Activated T-helper 1 cell treated with Interleukin-2 at 50 U/mL for 16 hours (primary cell): Measurements from ENCODE around the gene PKMYT1.
A peak's percentile ranks its signal among the peaks of the same experiment; 100 is the strongest.

Experiments used
- DNase-seq: peaks from one replicate; pipeline ENCODE4 v3.0.0-alpha.2; 2020; ENCODE audit warnings: low read depth

PKMYT1 gene

DNA sequence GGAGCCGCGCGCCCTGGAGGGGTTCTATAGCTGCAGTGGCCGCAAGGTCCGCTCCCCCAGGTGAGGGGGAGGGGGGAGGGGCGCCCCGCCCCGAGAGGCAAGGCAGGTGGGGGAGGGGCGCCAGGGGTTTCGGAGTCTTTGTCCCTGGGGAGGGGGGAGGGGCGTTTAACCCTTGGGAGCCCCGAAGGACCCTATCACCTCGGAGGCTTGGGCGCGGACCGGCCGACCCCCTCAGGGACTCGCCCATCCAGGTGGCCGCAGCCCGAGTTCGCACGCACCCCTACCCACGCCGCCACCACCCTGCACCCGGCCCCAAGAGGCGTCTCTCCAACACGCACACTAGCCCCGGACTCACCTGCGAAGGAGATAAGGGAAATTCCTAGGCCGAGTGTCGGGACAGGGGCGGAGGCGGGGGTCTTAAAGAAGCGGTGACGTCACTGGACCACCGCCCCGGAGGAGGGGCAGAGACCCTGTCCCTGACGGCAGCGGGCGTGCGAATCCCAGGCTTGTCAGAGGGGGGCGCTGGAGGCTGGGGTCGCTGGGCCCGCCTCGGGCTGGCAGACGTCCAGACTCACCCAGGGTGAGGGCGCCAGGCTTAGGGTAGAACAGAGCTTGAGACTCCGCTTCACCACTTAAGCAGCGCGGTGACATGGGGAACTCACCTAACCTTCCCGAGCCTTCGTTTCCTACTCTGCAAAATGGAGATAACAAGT is 37.7 kb upstream of the PKMYT1 start, which contains the start of gene CLDN6:
CLDN6 (minus strand) TSS at position 390 of the 713 bp plus-strand sequence. CDS start 2,162 bp downstream, outside the sequence.
- DNase-seq = no peak

DNA sequence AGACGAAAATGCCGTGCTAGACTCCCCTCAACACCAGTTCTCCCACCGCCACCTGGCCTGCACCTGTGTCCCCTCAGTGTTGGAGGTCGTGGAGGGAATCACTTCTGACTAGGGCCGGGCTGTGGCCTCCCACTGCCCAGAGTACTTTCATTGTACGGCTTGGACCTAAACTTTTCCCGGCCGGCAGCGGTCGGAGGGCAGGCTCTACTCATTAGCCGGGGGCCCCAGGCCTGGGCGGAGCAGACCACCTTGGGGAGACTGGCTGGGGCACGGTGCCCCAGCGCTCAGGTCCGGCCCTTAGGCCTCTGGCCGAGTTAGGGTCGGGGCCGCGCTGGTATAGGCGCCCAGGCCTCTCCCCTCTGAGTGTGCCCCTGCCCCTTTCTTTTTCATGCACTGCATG is 37.1 kb upstream of the PKMYT1 start:
- DNase-seq = no peak

DNA sequence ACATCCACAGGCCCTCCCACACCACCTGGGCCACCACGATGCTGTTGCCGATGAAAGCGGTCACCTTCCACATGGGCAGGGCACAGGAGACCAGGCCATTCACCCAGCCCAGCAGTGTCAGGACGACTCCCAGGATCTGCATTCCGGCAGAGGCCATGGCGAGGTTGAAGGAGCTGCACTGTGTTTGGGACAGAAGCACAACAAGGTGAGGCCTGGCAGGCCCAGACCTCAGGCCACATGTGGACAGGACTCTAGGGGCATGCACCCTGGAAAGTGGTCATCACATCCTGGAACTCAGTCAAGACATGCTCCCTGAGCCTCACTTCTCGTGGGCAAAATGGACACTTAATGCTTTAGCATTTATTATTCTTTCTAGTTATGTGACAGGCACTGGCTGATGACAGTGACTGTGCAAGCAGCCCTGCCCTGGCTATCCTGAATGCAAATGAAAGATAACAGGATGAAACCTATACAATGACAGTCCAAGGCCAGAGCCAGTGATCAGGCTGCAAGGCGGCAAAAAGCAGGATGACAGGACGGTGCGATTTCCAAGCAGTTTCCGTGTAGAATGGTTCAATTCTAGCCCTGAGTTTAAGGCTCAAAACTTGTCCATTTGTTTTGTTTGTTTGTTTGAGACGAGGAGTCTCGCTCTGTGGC is 35.7 kb upstream of the PKMYT1 start:
- no peak for DNase-seq

DNA sequence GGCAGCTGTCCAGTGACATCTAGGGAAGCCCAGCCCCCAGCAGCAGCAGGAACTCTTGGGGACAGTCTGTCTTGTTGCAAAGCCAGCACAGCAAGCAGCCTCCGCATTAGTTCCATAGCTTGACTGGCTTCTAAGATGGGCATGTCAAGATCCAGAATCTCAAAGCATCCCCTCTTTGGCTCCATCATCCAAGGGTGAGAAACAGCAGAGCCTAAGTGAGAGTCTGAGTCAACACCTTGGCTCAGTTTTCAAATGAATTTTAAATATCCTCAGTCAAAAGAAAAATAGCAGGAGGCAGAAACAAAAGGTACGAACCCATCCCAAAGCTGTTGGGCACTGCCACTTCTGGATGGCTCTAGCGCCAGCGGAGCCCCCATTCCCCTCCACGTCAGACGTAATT is 34.7 kb upstream of the PKMYT1 start:
- DNase-seq = no peak

DNA sequence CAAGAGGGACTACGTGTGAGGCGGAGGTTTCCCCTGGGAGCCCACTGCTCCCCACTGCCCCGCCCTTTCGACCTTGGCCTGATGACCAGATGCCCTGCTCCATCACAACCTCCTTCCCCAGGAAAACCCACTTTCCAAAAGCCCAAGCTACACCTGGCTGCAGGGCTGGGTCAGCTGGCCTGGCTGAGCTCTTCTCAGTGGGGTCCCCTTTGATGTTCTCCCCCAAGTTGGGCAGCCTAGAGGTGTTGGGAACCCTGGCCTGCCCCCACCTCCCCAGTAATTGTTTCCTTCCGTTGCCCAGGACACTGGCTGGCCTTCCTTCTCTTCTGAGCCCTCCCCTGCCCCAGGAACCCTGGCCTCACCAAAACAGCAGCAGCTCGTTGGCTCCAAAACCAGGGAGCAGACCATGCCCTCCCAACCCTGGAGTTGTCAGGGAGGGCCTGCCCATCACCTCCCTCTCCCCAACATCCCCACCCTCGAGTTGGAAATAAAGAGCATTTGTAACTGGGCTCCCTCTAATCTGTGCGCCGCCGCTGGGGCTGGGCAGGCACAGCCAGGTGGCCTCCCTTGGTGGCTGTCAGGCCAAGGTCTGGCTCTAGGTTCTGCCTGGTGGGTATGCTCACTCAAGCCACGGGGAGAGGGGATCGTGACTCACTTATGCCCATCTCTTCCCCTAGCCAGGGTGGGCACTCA is 33.9 kb upstream of the PKMYT1 start:
- no peak for DNase-seq

DNA sequence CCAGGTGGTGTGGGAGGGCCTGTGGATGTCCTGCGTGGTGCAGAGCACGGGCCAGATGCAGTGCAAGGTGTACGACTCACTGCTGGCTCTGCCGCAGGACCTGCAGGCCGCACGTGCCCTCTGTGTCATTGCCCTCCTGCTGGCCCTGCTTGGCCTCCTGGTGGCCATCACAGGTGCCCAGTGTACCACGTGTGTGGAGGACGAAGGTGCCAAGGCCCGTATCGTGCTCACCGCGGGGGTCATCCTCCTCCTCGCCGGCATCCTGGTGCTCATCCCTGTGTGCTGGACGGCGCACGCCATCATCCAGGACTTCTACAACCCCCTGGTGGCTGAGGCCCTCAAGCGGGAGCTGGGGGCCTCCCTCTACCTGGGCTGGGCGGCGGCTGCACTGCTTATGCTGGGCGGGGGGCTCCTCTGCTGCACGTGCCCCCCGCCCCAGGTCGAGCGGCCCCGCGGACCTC is 33.3 kb upstream of the PKMYT1 start:
- no peak for DNase-seq

DNA sequence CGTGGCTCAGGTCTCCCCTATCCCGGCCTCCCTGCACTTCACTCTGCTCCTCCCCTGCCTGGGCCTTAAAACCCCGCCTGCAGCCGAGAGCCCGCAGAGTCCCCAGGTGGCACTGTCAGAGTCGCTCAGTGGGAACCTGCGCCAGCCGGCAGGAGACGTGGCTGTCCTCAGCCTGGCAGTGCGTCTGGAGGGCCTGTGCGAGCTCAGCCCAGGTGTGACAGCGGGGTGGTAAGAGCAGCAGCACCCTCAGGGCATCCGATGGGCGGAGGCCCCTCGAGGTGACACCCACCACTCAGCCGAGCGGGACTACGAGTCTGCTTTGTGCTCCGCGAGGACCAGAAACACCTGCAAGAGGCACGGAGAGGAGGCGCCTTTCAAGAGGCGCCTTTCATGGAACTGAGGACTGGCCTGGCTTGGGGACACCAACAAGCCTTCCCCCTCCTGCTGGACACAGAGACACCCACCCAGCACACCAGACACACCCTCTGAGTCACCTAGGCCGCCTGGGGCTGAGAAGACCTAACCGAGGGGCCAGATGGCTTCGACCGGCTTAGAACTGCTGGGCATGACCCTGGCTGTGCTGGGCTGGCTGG is 32.7 kb upstream of the PKMYT1 start, which contains the start of gene CLDN9:
CLDN9 (plus strand) TSS at position 96 of the 593 bp plus-strand sequence; CDS start at position 536, 440 bp downstream.
- no peak for DNase-seq

DNA sequence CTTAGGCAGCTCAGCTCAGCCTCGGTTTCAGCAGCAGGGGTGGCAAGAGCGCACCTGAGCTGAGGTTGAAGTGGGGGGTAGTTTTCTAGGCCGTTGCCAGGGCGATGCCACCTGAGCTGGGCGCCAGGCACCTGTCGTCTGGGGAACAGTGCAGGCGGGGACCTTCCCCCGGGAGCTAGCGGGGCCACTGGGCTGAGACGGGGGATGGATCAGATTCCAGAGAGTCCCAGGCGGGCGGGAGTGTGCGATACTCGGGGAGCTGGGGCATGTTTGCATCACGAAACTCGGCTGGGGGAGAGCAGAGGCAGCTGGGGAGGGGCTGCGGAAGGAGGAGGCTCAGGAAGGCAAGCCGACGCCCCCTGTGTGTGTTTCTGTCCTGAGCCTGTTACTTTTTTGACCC is 32.0 kb upstream of the PKMYT1 start:
- DNase-seq = no peak

DNA sequence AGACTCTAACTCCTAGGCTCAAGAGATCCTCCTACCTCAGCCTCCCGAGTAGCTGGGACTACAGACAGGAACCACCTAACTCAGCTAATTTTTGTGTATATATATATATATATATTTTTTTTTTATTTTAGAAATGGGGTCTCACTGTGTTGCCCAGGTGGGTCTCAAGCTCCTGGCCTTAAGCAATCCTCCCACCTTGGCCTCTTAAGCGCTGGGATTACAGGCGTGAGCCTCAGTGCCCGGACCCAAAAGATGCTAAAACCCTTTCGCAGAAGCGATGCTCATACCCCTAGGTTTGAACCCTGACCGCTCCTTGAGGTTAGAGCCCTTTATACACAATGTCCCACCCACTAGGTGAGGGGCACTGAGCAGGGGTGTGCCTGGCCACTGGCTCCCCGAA is 30.3 kb upstream of the PKMYT1 start:
- no peak for DNase-seq

DNA sequence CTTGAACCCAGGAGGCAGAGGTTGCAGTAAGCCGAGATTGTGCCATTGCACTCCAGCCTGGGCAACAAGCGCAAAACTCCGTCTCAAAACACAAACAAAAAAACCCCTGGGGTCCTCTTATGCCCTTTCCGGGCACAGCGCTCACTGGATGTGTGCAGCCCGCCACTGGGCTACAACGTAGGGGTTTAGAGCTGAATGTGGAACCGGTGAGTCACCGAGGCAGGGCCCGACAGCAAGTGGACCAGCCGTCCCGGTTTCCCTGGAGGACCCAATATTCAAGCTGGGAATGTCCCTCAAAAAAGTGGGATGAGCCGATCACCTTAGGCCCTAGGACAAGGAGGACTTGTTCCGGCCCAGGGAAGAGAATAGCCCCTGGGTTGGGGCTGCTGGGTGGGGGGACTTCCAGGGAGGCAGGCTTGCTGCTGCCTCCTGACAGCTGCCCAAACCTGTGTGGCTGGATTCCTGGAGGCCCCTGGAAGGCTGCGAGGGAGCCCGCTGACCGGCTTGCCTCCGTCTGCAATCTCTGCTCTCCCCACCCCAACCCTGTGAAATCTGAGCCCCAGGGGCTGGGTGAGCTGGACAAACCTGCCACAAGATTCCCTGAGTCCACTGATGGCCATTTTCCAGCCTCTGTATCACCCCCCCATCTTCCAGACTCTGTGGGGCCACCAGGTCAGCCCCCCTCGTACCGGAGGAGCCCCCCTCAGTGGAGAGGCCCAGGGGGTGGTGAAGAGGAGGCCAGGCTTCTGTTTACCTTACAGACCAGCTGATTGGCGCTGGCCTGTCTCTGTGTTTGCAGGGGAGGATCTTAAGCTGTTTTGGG is 29.5 kb upstream of the PKMYT1 start:
- no peak for DNase-seq

DNA sequence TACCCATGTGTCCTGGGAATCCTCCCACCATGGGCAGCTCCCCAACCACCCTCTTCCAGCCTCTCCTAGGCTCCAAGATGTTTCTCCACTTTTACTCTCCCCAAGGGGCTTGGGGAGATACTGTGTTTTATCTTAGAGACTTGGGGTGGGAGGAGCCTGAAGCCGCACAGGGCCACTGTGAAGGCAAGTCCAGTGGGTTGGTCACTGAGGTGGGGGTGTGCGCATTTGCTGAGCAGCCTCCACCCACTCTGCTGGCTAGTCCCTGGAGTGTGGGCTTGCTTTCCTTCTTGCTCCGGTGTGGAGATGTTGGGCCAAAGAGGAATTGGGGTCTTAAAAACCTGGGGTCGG is 28.4 kb upstream of the PKMYT1 start:
- no peak for DNase-seq

DNA sequence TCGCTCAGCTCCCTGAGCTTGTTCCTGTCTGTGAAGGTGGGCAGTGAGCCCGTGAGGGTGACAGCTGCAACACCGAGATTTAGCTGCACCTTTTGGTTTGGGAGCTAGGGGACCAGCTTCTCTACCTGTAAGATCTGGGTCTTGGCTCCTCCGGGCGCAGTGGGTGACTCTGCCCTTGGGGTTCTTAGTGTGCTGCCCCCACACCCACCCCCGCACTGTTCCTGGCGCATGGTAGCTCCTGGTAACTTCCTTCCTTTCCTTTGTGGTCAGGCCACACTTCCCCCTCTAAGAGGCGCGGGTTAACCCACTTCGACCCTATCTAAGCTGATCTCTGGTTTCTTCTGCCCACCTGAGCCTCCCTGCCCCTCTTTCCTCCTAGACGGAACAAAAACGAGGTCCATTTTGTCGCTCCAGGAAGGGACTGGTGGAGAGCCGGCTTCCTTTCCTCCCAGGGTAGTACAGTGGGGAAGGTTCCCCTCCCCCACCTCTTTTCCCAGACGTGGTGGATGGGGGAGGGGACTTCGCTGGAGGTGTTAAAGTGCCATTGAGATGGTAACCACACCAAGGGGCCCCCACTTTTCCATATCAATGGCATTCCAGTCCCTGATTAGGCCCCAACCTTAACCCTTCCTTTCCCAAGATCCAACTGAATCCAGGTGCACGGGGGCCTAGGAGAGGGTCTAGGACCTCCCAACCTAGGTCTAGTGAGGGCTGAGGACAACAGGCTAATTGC is 27.9 kb upstream of the PKMYT1 start:
- no peak for DNase-seq

DNA sequence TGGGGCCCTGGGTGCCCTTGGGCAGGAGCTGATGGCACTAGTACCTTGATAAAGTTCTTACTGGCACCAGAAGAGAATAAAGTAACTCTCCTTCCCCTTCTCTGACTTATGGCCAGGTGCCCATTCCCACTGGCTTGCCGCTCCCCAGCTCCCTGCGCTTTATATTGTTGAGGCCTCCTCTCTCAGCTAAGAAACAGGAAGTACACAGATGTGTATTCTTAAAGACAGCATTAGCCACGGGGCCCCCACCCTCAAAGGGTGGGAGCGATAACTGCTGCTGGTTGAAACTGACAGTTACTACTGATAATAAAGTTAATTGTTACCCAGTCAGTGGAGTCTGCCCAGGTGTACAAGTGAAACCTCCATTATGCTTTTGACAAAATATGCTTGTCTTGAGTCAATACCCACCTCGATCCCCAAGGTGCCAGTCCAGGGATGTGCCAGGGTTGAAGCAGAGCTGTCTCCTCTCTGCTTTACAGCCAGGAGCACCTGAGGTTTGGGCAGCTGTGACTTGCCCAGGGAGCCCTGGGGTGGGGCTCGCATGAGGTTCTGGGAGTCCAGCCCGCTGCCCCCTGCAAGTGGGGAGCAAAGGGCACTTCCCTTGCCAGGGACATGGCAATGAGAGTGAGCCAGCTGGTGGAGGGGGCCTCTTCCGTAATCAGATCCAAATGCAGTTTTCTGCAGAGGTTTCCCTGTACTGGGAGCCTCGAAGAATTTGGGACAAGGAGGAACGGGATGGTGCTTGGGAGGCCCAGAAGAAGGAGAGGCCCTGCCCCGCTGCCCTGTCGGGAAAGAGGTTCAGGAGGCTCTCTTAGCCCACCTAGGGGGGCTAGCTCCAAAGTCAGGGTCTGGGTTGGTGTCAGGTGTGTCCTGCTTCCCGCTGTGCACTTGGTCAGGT is 27.1 kb upstream of the PKMYT1 start:
- DNase-seq = no peak

DNA sequence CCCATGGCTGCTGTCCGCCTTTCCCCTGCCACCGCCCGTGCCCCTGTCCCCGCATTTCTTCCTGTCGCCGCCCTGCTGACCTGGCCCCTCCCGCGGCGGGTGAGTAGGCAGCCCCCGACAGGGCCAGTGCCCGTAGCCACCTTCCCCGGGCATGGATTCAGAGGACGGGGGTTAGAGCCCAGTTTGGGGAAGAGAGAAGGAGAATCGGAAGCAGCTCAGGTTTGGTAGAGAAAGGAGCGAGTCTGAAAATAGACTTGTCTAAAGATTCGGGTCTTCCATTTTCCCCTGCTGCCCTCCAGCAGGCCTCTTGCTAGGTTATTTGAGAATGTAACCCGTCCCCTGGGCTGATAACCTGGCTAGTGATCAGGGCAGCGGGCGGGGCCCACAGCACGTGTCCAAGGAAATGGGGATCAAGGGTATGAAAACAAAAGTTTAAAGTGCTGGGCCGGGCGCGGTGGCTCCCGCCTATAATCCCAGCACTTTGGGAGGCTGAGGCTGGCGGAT is 24.6 kb upstream of the PKMYT1 start:
- no peak for DNase-seq

DNA sequence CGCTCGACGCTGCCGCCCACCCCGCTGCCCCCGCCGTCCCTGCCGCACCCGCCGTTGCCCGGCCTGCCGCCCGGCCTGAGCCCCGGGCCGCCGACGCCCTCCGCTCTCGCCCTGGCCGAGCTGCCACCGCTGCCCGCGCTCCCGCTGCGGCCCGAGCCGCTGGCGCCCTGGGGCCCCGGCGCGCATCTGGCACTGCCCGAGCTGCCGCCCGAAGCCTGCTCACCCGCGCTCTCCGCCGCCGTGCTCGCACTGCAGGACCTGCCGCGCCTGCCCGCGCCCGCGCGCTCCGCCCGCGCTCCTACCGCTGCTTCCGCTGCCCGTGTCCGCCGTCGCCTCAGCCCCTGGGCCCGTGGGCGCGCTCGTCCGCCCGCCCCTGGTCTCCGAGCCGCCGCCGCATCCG is 24.1 kb upstream of the PKMYT1 start:
- DNase-seq = no peak

DNA sequence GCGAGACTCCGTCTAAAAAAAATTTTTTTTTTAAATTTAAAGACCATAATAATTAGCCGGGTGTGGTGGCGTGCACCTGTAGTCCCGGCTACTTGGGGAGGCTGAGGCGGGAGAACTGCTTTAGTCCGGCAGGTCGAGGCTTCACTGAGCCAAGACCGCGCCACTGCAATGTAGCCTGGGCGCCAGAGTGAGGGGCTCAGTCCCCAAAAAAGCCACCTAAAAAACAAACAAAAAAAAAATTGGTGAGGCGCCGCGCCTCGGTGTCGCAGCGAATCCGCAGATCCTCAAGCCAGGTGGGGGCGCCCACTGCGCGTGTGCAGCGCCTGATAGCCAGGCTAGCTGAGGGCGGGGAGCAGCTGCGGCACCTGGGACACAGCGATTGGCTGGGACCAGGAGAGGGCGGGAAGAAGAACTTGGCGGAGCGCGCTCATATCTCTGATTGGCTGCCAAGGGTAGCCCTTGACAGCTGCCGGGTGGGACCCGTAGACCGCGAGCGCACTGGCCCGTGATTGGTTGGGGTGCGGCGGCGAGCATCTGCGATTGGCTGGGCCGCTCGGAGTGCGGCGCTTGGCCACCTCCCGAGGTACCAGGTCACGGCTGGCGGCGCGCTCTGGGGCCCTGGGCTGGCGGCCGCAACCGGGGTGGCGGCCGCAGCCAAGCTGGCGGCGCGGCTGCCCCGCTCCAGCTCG is 23.5 kb upstream of the PKMYT1 start:
- peak; percentile 93 for DNase-seq

DNA sequence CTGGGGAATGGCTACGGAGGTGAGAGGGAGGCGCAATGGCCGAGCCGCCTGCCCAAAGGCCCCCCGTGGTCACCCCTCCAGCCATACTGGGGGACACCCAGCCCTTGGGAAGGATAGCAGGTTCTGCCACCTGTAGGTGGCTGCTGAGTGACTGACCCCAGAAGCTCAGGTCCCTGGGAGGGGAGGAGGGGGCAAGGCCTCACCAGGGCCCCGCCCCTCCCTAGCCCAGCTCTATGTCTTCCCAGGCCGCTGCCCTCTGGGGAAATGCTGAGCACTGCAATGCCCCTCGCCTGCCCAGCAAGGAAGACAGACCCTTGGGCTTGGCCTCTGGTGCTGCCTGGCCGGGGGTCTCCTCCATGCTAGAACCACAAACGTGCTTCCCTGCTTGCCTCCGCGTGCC is 21.1 kb upstream of the PKMYT1 start:
- DNase-seq = no peak

DNA sequence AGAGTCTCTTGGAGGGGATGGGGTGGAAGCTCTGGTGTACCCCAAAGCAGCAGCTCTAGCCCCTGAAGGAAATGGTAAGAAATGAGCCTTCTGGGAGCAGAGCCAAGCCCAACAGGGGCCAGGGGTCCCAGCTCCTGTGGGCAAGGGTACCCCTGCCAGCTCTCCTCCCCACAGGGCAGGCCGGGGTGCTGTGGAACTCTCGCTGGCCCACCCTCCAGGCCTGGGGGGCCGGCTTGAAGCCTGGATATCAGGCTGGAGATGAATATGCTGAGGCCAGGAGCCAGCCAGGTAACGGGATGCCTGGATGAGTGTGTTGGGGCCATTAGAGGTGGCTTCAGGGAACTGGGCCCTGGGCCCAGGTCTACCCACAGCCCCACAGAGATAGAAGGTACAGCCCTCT is 20.3 kb upstream of the PKMYT1 start:
- DNase-seq = no peak

DNA sequence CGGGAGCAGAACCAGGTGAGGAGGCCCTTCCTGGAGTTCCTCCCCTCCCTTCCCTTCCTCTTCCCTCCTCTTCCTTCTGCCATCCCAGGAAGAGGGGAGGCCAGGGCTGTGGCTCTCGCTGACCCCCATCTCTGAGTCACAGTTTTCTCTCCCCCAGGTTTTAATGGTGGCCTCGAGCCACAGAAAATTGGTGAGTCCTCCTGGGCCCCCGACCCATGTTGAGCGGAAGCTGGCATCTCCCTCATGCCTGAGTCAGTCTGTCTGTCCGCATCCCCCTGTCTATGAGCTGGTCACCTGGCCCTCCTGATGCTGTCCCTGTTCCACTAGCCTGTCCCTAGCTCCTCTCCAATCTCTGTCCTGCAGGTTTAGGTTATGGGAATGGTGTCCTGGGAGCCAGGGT is 19.7 kb upstream of the PKMYT1 start:
- DNase-seq = no peak
